GM12872 (cell line): ENCODE measurements around the gene TMEM69.

Experiments
- CTCF ChIP-seq: IDR thresholded peaks from 3 replicates; pipeline ENCODE4 v1.5.1; 2011; ENCODE audit warnings: low read depth, mild to moderate bottlenecking, low read length, moderate library complexity; ENCODE audit not compliant: insufficient read depth

TMEM69 gene

DNA sequence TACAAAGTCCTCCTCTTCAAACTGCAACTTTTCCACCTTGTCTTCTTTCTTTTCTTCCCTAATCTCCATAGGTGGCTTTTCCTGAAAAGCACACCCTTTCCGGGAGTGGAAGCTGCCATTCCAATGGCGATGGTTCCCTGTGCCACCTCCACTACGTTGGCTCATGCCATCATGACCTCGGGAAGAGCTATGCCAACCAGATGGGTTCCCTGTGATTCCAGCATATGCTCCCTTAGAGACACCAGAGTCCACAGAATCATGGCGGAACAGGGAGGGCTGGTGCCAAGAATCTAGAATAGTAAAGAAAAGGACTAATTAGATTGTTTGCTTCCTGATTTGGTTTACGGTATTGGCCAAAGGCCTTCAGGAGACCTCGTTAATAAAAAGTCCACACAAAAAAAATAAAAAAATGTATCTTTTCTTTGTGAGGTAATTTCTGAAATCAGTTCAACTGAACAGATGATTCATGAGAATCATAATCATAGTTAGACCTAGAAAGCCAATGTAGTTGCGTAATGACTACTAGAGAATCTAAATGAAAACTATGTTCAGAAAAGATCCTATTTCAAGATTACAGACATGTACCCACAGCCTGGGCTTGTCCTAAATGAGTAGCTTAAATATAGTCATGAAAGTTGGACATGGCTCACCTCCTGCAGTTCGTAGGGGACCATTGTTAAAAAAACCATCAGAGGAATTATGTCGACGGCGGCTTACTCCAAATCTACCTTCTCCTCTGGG lies 33.3 kb upstream of the TMEM69 start:
- TF ChIP-seq CTCF = no peak

GRCh38 chr1:45656573-45657226 lies 31.3 kb upstream of the TMEM69 start:
- TF ChIP-seq CTCF = no peak

DNA sequence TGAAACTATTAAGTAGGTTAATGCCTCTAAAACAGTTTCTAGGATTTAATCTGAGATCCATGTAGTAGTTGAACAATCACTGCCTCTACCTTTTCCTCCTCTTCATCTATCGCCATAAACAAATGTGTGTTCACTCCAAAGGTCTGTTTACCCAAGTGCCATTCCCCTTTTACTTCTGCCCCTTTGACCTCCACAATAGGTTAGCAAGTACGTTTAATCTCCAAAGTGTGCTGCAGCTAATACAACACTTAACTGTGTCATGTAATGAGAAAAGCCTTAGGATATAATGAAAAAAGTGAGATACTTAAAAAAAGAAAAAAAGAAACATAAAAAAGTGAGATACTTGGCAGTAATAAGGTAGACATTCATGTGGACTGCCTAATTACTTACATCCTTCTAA lies 29.8 kb upstream of the TMEM69 start:
- TF ChIP-seq CTCF = no peak

DNA sequence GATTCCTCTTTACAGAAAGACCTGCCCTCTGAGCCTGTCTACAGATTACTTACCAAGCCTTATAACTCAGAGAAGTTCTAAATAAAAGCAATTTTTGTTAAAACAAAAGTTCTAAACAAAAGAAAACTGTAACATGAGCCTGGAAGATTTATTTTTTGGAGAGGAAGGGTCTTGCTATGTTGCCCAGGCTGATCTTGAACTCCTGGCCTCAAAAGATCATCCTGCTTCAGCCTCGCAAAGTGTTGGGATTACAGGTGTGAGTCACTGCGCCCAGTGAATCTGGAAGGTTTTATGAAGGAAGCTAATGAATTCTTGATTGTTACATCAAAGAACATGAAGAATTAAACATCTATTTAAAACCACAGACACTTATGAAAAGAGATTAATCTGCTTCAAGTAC lies 28.8 kb upstream of the TMEM69 start:
- no peak for TF ChIP-seq CTCF

DNA sequence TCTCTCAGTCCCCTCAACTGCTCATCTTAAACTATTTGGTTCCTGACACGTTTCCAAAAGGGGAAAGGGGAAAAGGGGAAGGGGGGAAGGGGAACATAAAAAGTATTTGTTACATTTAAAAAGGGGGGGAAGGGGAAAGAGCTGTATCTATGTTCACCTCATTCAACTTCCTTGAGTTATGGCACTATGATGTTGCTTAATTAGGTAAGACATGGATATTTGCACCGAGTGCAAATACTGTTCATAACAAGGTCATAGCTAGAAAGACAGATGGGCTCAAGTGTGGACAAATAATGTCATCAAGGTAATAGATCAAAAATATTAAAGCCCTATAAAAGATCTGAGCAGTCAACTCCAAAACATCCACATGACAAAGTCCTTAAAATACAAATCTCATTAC lies 27.6 kb upstream of the TMEM69 start:
- no peak for TF ChIP-seq CTCF

DNA sequence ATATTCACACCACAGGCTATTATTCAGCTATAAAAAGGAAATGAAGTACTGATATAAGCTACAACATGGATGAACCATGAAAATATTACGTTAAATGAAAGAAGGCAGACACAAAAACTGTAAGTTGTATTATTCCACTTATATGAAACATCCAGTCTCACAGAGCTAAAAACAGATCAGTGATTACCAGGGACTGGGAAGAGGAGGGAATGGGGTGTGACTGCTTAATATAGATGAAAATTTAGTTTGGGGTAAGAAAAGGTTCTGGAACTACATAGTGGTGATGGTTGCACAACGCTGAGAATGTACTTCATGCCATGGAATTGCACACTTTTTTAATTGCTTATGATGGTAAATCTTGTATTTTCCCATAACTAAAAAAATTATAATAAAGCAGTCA lies 21.1 kb upstream of the TMEM69 start:
- no peak for TF ChIP-seq CTCF

GRCh38 chr1:45667321-45668111 lies 20.5 kb upstream of the TMEM69 start:
- no peak for TF ChIP-seq CTCF
